GM19328 (cell line): ENCODE results near the gene PRDM11.

ENCODE experiments used
- ATAC-seq: cut with Tn5 transposase; IDR thresholded peaks from one replicate; pipeline ENCODE4 v1.9.1; 2021; ENCODE audit warnings: mild to moderate bottlenecking, moderate library complexity; ENCODE audit not compliant: unreplicated experiment

The PRDM11 gene

DNA sequence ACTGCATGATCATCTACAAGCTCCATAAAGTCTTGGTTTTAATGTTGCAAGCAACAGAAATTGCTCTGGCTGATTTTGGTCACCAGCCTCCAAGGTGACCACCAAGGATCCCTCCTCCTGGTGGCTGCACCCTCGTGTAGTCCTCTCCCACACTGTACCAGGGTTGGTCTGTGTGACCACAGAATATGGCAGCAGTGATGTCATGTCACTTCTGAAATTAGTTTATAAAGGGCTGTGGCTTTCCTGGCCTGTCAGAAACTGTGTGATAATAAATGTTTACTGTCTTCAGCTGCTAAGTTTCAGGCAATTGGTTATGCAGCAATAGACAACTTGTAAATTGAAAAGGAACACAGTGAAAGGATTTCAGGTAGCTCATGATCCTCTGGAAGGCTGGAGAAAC is 5.3 kb upstream of the PRDM11 start:
- ATAC-seq: no peak

DNA sequence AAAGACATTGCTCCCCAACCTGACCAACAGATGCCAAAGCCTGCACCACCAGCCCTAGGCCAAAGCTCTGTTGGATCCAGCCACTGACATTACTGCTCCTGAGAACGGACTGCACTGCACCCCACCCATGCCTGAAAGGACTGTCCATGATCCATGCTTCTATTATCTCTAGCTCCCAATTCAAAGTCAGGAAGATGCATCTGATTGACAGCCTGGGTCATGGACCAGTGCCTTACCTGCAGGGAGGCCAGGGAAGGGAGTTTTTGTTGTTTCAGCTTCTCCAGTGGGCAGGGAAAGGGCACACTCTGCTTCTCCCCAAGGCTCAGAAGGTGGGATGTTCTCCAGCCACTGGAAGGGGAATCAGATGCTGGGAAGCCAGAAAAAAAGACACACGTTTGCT is 4.8 kb upstream of the PRDM11 start:
- ATAC-seq: no peak

DNA sequence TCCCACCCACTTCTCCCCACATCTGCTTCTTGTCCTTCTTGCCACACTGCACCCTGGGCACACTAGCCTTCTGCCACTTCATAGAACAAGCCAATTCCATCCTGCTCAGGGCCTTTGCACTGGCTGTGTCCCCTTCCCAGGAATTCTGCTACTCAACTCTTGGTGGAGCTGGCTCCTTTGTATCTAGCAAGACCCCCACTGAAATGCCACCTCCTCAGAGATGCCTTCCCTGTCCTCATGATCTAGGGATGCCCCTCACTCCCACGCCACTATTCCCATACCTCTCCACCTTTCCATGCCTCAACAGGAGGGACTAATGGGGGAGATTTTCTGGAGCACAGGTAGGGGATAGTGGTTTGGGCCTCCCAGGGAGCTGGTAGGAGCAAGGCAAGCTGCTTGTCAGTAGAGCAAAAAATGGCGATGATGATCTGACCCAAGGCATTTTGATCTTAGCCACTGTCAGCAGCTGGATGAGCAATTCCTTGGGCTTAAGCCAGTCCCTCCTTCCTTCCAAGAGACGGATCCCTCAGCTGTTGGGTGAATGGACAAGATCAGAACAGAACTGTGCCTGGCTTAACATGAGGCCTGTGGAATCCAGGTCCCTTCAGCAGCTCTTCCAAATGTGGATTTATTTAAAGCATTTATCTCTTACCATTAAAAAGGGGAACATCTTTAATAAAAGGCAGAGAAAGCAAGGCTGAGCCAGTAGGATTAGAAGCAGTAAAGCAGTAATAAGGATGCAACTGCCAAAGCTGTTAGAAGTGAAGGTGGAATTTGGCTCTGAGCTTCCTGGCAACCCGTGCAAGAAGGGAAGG is 4.0 kb upstream of the PRDM11 start:
- no peak for ATAC-seq

DNA sequence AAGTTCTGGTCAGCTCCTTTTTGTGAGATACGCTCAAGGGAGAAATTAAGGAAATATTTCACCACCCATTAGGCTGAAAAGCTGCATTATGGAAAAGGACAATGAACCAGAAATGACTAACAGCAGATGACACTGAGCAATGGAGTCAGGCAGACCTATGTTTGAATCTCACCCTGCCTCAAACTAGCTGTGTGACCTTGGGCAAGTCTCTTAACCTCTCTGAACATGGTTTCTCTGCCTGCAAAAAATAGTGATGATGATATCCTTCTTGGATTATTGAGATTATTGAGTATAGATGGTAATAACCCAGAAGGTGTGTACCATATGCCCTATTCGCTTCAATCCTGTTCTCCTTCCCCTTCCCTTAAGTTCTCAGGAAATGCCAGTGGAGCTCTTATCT is 2.9 kb upstream of the PRDM11 start:
- no peak for ATAC-seq

DNA sequence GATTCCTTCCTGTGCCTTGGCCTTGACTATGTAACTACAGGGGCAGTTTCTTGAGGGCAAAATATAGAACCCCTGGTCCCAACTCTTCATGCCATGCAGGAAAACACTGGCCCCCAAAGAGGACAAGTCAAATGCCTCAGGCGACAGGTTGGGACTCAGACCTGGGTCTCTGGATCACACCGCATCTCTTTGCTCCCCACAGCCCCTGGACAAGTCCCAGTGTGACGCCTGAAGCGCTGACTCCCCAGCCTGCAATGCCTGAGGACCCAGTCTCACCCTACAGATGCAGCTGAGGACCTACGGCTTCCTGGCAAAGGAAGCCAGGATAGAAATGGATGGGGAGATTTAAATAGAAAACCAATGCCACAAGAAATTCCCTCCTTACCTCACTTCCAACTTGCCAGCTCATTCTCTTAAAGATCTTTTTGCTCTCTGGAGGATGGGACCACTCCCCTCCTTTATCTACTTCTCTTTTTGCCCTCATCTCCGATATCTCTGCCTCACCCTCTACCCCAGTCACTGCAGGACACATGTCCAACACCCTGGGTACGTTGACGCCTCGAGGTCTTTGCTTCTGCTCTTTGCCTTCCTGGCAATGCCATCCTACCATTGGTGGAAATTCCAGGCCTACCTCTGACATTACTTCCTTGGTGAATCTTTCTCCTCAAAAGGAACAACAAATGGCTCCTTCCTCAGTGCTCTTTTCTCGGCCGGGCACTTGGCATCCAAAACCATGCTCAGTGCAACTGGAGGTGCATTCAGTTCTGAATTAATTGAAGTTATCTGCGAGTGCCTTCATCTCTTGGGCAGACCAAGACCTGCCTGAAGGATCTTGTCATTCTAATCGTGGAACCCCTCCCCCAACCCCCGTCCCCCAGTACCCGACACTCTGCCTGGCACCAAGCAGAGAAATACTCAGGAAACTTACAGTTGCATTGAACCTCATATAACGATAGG is 2.0 kb upstream of the PRDM11 start:
- ATAC-seq: no peak

DNA sequence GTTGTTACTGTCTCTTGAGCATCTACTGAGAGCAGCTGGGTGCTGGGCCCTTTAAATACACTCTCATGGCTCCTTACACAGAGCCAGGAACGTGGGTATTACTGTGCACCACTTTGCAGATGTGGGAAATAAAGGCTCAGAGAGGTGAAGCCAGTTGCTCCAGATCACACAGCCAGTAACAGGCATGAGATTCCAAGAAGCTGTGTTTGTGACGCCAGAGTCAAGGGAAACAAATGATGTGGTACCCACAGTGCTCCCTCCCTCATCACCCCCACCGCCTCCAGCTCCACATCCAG is 1.4 kb upstream of the PRDM11 start:
- ATAC-seq: no peak

DNA sequence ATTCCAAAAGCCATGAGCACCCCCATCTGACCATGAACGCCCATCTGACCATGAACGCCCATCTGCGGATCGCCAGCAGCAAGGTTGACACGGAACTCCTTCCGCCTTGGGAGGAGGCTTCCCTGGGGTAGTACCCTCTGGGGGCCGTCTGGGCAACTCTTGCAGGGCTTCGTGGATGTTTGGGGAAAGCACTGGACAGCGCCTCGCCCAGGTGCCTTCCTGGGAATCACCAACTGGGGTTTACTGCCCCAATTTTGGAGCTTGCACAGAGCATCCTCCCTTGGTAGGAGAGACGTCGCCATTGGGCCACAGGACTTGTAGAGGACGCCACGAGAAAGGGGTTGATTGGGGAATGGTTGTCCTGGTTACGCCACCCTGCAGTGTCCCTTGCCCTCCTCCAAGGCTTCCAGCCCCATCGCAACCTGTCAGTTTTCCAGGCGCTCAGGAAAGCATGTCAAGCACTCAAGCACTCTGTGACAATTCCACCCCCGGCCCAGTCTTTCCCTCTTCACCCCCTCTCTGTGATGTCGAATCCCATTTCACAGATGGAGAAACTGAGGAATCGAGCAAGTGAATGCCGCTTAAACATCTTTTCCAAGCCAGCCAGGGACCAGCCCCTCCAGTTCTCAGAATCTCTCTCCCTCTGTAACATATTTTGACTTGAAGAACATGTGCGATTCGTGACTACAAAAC is 914 bp upstream of the PRDM11 start:
- ATAC-seq: no peak

DNA sequence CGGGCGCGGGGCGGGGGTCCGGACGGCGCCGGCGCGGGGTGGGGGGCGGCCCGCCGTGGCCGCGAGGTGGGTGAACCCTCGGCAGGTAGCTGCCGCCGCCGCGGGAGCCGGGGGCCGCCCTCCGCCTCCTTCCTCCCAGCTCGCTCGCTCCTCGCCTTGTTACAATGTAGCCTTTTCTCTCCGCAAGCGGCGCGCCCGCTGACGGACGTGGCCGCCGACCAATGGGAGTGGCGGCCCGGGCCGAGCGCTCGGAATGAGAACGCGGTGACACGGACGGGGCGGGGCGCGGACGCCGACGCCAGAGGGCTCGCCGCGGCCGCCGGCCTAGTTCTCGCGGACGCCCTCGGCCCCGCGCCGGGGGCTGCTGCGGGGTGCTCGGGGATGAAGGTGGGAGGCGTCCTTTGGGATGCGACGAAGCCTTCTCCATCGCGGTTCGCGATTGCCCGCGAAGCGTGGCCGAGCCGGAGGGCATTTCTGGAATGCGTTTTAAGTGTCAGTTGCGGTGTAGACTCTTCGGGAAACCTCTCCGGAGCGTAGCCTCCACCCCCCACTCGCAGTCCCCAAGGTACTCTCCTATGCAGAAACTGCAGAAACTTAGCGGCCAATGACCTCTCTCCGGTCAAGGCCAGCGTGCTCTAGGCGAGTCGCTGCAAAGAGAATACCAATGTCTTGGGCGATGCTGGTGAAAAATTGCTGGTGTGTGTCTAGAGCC is 734 bp downstream of the PRDM11 start:
- peak; percentile 97 for ATAC-seq

DNA sequence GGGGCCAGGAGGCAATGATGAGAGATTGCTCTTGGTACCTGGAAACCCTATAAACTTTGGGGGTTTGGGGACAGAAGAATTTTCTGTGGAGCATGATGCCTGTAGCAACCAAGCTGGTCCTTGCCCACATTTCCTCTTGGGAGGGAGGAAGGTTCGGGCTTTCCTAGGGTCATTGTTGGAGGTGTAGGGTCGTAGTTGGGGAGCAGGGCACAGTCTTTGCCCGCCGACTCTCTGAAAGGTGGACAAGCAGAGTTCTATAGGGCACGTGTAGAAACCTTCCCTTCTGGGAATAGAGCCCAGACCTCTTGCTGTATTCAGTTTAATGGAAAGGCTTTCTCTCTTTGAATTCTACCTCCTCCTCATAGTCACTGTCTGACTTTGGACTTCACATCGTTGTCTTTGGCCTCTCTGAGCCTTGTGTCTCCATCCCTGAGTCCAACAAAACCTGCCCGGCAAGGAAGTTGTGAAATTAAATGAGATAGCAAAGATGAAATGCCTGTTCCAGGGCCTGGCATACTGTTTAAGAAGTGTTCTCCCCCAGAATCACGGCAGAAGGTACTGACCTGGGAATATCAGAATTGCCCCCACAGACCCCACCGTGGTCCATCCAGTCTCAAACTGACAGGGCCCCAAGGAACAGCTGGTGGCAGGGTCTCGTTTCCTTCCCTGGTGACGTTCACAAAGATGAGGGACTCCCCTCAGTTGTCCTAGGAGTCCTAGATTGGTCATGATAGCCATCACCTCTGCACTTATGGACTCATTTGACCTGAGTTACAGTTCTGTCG is 1.6 kb downstream of the PRDM11 start:
- ATAC-seq: no peak

DNA sequence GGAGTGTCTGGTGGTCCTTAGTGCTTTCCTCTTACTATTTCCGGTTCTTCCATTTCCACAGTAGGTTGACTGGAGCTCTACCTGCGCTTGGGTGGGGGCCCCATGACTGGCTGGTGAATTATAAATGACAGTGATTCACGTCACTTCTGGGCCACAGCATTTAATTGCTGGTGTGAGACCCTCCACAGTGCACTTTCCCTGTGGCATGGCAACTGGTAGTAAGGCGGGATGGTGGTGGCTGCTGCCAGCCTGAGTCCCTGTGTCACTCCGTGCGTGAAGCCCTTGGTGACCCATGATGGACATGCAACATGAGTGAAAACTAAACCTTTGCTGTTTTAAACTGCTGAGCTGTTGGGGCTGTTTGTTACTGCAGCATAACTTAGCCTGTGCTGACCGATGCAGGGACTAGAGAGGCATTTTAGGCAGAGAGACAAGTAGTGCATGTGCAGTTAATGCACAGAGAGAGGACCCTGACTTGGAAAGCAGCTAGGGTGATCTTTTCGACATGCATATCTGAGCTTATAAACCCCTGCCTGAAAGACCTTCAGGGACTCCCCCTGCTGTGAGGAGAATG is 3.1 kb downstream of the PRDM11 start:
- no peak for ATAC-seq

DNA sequence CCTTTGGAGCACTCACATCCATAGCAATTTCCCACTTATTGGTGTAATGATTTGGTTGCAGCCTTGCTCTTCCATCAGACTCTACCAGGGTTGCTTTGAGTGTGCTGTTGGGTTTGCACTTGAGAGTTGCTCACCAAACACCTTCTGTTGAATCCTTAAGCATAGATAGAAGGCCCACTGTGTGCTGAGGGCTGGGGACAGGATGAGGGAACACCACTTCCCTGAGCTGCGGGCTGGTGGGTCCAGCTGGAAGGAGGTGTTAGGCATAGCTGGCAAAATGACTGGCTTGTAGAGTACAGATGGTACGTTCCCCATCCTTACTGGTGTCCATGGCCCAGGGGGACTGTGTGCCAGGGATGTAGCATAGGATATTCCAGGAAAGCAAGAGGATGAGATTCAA is 3.9 kb downstream of the PRDM11 start:
- no peak for ATAC-seq

DNA sequence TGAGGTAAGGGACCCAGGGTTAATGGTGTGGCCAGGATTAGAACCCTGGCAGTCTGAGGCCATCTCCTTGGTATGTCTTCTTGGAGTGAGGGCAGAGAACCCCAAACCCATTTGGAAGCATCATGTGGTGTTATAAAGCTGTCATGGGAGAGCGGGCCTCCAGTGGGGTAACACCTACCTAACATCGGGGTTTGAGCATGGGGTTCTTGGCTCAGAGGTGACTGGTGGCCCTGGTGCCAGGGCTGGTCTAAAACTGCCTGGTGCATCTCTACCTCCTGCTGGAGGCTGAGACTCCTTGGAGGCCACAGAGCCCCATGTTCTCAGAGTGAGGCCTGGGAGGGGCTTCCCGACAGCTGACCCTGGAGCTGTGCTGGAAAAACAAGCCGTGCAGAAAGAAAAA is 4.5 kb downstream of the PRDM11 start:
- no peak for ATAC-seq

DNA sequence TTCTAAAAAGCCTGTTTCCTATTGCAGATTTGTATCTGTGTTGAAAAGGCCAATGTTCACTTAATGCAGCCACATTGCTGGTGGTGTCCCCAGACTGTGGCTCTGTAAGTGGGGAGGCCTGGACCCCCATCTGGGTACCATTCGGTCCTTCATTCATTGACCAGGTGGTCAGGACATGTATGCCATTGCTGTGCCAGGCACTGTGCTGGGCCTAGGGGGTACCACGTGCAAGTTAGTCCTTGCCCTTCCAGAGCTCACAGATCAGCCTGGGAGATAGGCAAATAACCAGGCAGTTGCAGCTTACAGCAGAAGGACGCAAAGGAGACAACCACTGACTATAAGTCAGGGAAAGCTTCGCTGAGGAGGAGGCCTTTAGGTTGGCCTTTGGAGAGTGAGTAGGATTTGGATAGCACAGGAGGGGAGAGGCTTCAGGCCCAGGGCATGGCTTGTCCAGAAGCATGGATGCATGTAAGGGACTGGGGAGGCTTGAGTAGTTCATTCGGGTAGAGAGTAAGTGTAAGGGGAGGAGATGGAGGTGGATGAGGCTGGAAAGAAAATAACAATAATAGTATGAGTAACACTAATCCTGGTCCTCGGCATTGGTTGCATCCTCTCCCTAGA is 5.0 kb downstream of the PRDM11 start:
- ATAC-seq: no peak

DNA sequence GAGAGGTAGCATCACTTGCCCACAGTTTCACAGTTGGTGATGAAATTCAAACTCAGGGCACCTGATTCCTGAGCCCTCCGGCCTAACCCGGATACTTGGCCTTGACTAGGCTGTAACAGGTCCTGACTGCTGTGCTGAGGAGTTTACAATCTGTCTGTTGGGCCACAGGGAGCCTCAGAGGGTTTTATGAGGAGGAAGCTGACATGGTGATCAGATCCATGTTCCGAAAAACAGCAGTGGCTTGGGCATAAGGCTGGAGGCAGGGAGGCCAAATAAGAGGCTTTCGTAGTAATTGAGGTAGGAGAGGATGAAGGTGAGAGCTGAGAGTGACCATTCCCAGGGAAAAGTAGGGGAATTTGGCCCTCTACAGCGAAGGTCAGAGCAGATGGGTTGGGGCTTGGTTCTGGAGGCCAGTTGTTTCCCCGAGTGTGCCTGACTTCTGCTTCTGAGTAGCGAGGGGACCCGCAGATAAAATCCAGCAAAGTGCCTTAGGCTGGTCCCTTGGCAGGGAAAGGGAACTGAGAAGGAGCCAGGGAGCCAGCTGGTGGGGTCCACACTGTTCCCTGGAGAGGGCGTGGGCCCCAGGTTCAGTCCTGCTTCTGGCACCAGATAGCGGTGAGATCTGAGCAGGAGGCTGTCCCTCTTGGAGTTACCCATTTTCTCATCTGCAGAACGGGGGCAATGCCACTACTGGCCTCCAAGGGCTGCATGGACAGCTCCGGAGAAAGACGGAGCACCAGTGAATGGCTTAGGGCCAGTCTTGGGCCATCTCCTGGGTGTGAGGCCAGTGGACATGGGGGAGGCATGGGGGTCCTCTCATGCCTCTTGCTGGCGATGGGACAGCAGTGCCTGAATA is 6.5 kb downstream of the PRDM11 start:
- ATAC-seq: no peak

DNA sequence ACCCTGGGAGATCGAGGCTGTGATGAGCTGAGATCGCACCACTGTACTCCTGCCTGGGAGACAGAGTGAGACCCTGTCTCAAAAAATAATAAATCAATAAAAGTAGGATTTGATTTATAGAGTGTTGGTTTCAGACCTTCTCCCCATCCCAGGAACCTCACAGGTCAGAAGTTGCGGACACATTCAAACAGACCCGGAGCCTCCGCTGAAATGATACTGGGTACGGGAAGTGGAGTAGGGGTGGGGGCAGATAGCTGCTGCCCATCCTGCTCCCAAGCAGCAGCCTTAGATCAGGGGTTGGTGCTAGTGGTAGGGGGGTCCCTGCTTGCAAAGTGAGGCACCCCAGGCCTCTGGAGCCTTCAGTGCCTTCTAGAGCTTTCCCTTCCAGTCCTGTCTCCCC is 7.8 kb downstream of the PRDM11 start:
- ATAC-seq: no peak

DNA sequence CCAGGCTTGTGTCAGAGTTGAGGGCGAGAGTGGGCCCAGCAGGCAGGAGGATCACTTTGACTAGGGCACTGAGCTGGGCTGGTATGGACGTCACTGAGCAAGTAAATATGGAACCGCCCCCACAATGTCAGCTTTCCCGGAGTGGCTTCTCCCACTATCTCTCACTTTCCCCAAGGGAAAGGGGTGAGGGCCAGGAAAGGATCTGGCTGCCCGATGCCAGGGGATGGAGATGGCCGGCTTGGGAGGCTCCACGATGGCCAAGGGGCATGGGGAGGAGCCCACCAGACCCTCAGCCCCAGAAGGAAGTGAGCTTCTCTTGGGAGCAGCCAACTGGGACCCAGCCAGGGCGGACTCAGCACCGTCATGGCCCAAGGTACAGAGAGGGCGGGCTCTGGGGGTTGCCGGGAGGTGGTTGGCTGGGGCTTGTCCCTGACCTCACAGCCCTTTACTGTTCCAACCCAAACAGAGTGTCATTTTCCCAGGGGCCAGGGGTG is 8.7 kb downstream of the PRDM11 start:
- ATAC-seq: no peak

DNA sequence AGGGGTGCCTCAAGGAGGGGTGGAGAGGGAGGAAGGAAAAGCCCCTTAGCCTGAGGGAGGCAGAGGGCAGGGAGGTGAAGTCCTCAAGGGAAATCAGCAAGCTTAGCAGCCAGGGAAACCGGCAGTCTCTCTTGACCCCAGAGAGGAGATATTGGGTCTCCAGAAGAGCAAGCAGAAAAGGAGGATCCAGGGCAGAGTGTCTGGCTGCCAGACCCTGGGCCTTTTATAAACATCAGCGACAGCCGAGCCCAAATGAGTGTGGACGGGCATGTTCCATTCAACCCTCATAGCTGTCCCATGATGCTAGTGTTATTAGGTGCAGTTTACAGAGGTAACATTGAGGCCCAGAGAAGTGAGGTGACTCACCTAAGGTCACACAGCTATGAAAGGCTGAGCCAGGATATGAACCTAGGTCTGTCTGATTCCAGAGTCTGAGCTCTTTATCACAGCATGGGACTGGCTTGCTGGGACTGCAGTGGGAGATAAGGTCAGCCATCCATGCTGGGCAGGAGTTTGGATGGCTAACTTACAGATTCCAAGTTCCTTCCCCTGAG is 9.3 kb downstream of the PRDM11 start:
- ATAC-seq: no peak

DNA sequence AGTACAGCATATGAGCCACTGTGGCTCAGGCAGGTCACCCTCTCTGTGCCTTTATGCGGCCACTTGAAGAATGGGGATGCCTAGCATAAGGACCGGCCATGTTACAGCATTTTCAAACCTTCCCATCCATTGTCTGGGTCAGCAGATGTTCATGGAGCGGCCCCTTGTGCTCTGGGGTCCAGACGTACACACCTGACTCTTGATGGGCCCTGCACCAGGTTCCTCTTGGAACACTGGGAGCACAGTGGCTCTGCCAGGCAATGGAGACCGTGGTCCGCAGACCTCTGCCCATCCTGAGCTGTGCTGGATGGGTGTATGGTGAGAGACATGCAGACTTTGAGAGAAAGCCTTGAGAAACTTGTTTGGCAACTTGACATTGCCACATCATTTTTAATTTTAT is 9.8 kb downstream of the PRDM11 start:
- no peak for ATAC-seq
